ENCODE data around the gene CBL.

Gene CBL

GRCh38 chr11:119258983-119259382 is 52.8 kb downstream of the CBL start:
- peaks cover 10% of the 10 kb centered on the region for H3K4me1 ChIP-seq (ENCODE audit: control insufficient read depth, insufficient read depth, low read length)
- H3K36me3 ChIP-seq (ENCODE audit: control insufficient read depth, insufficient read depth, low read length) = no peaks in the 10 kb centered on the region
- no peaks in the 10 kb centered on the region for H3K9me3 ChIP-seq (ENCODE audit: control insufficient read depth, insufficient read depth, low read length)
- no peak overlapping the region for H3K9ac ChIP-seq (ENCODE audit: low read depth, low read length)
- no peak overlapping the region for H3K4me3 ChIP-seq (ENCODE audit: low read depth, low read length)
- H3K27me3 ChIP-seq (ENCODE audit: control insufficient read depth, insufficient read depth, low read length) = no peaks in the 10 kb centered on the region

GRCh38 chr11:119262668-119263351 is 56.7 kb downstream of the CBL start:
- no peaks in the 10 kb centered on the region for H3K9me3 ChIP-seq (ENCODE audit: control insufficient read depth, insufficient read depth, low read length)
- no peaks in the 10 kb centered on the region for H3K27me3 ChIP-seq (ENCODE audit: control insufficient read depth, insufficient read depth, low read length)
- peaks cover 7% of the 10 kb centered on the region for H3K4me1 ChIP-seq (ENCODE audit: control insufficient read depth, insufficient read depth, low read length)
- no peak overlapping the region for H3K4me3 ChIP-seq (ENCODE audit: low read depth, low read length)
- H3K36me3 ChIP-seq (ENCODE audit: control insufficient read depth, insufficient read depth, low read length) = no peaks in the 10 kb centered on the region
- no peak overlapping the region for H3K9ac ChIP-seq (ENCODE audit: low read depth, low read length)

GRCh38 chr11:119263352-119263940 is 57.3 kb downstream of the CBL start:
- peaks cover 7% of the 10 kb centered on the region for H3K4me1 ChIP-seq (ENCODE audit: control insufficient read depth, insufficient read depth, low read length)
- no peaks in the 10 kb centered on the region for H3K27me3 ChIP-seq (ENCODE audit: control insufficient read depth, insufficient read depth, low read length)
- H3K4me3 ChIP-seq (ENCODE audit: low read depth, low read length) = no peak overlapping the region
- no peaks in the 10 kb centered on the region for H3K9me3 ChIP-seq (ENCODE audit: control insufficient read depth, insufficient read depth, low read length)
- no peak overlapping the region for H3K9ac ChIP-seq (ENCODE audit: low read depth, low read length)
- no peaks in the 10 kb centered on the region for H3K36me3 ChIP-seq (ENCODE audit: control insufficient read depth, insufficient read depth, low read length)

GRCh38 chr11:119266063-119266462 is 59.9 kb downstream of the CBL start:
- no peaks in the 10 kb centered on the region for H3K4me1 ChIP-seq (ENCODE audit: control insufficient read depth, insufficient read depth, low read length)
- no peaks in the 10 kb centered on the region for H3K27me3 ChIP-seq (ENCODE audit: control insufficient read depth, insufficient read depth, low read length)

GRCh38 chr11:119266517-119267255 is 60.5 kb downstream of the CBL start:
- H3K27me3 ChIP-seq (ENCODE audit: control insufficient read depth, insufficient read depth, low read length) = no peaks in the 10 kb centered on the region
- no peak overlapping the region for H3K9ac ChIP-seq (ENCODE audit: low read depth, low read length)
- H3K4me3 ChIP-seq (ENCODE audit: low read depth, low read length) = no peak overlapping the region
- no peaks in the 10 kb centered on the region for H3K9me3 ChIP-seq (ENCODE audit: control insufficient read depth, insufficient read depth, low read length)
- H3K36me3 ChIP-seq (ENCODE audit: control insufficient read depth, insufficient read depth, low read length) = no peaks in the 10 kb centered on the region
- H3K4me1 ChIP-seq (ENCODE audit: control insufficient read depth, insufficient read depth, low read length) = no peaks in the 10 kb centered on the region

More at GRCh38 chr11:119266063-119266462, 59.9 kb downstream of the CBL start:
- Histone ChIP-seq H3K9me3 (ENCODE audit: control insufficient read depth, insufficient read depth, low read length) (no peaks in the 10 kb centered on the region), H3K4me3 (ENCODE audit: low read depth, low read length) (no peak overlapping the region), H3K36me3 (ENCODE audit: control insufficient read depth, insufficient read depth, low read length) (no peaks in the 10 kb centered on the region), H3K9ac (ENCODE audit: low read depth, low read length) (no peak overlapping the region)

GRCh38 chr11:119267645-119268044 is 61.5 kb downstream of the CBL start:
- no peak overlapping the region for H3K9ac ChIP-seq (ENCODE audit: low read depth, low read length)
- no peaks in the 10 kb centered on the region for H3K4me1 ChIP-seq (ENCODE audit: control insufficient read depth, insufficient read depth, low read length)
- no peaks in the 10 kb centered on the region for H3K27me3 ChIP-seq (ENCODE audit: control insufficient read depth, insufficient read depth, low read length)
- H3K4me3 ChIP-seq (ENCODE audit: low read depth, low read length) = no peak overlapping the region
- peaks cover 2% of the 10 kb centered on the region for H3K36me3 ChIP-seq (ENCODE audit: control insufficient read depth, insufficient read depth, low read length)
- no peaks in the 10 kb centered on the region for H3K9me3 ChIP-seq (ENCODE audit: control insufficient read depth, insufficient read depth, low read length)

- Histone ChIP-seq H3K4me1 (ENCODE audit: control insufficient read depth, insufficient read depth, low read length) (no peaks in the 10 kb centered on the region), H3K4me3 (ENCODE audit: low read depth, low read length) (no peak overlapping the region), H3K9me3 (ENCODE audit: control insufficient read depth, insufficient read depth, low read length) (no peaks in the 10 kb centered on the region), H3K36me3 (ENCODE audit: control insufficient read depth, insufficient read depth, low read length) (peaks cover 4% of the 10 kb centered on the region), H3K27me3 (ENCODE audit: control insufficient read depth, insufficient read depth, low read length) (no peaks in the 10 kb centered on the region), H3K9ac (ENCODE audit: low read depth, low read length) (no peak overlapping the region)
Observed at GRCh38 chr11:119273721-119274120, 67.6 kb downstream of the CBL start.

GRCh38 chr11:119277660-119278059 is 71.5 kb downstream of the CBL start:
- Histone ChIP-seq H3K36me3 (ENCODE audit: control insufficient read depth, insufficient read depth, low read length) (peaks cover 2% of the 10 kb centered on the region), H3K9ac (ENCODE audit: low read depth, low read length) (no peak overlapping the region)

GRCh38 chr11:119282495-119282894 is 76.4 kb downstream of the CBL start:
- Histone ChIP-seq H3K9ac (ENCODE audit: low read depth, low read length) (no peak overlapping the region), H3K4me3 (ENCODE audit: low read depth, low read length) (no peak overlapping the region), H3K4me1 (ENCODE audit: control insufficient read depth, insufficient read depth, low read length) (no peaks in the 10 kb centered on the region), H3K27me3 (ENCODE audit: control insufficient read depth, insufficient read depth, low read length) (no peaks in the 10 kb centered on the region), H3K36me3 (ENCODE audit: control insufficient read depth, insufficient read depth, low read length) (peaks cover 16% of the 10 kb centered on the region), H3K9me3 (ENCODE audit: control insufficient read depth, insufficient read depth, low read length) (no peaks in the 10 kb centered on the region)

More at GRCh38 chr11:119277660-119278059, 71.5 kb downstream of the CBL start:
- H3K9me3 ChIP-seq (ENCODE audit: control insufficient read depth, insufficient read depth, low read length) = no peaks in the 10 kb centered on the region
- H3K4me1 ChIP-seq (ENCODE audit: control insufficient read depth, insufficient read depth, low read length) = no peaks in the 10 kb centered on the region
- no peak overlapping the region for H3K4me3 ChIP-seq (ENCODE audit: low read depth, low read length)
- no peaks in the 10 kb centered on the region for H3K27me3 ChIP-seq (ENCODE audit: control insufficient read depth, insufficient read depth, low read length)

GRCh38 chr11:119284344-119285157 is 78.4 kb downstream of the CBL start:
- H3K36me3 ChIP-seq (ENCODE audit: control insufficient read depth, insufficient read depth, low read length) = peaks cover 21% of the 10 kb centered on the region
- no peaks in the 10 kb centered on the region for H3K4me1 ChIP-seq (ENCODE audit: control insufficient read depth, insufficient read depth, low read length)
- H3K9ac ChIP-seq (ENCODE audit: low read depth, low read length) = no peak overlapping the region
- H3K27me3 ChIP-seq (ENCODE audit: control insufficient read depth, insufficient read depth, low read length) = no peaks in the 10 kb centered on the region
- H3K9me3 ChIP-seq (ENCODE audit: control insufficient read depth, insufficient read depth, low read length) = no peaks in the 10 kb centered on the region
- H3K4me3 ChIP-seq (ENCODE audit: low read depth, low read length) = no peak overlapping the region

GRCh38 chr11:119285431-119285830 is 79.3 kb downstream of the CBL start:
- H3K4me1 ChIP-seq (ENCODE audit: control insufficient read depth, insufficient read depth, low read length) = no peaks in the 10 kb centered on the region
- no peak overlapping the region for H3K4me3 ChIP-seq (ENCODE audit: low read depth, low read length)
- no peaks in the 10 kb centered on the region for H3K27me3 ChIP-seq (ENCODE audit: control insufficient read depth, insufficient read depth, low read length)
- H3K36me3 ChIP-seq (ENCODE audit: control insufficient read depth, insufficient read depth, low read length) = peaks cover 21% of the 10 kb centered on the region
- H3K9ac ChIP-seq (ENCODE audit: low read depth, low read length) = no peak overlapping the region
- H3K9me3 ChIP-seq (ENCODE audit: control insufficient read depth, insufficient read depth, low read length) = no peaks in the 10 kb centered on the region
